GM23248 (cell line): ENCODE measurements around the gene RNPS1. TPM values are rescaled to one million over a fixed set of nuclear protein-coding genes. Genes with fewer than 3 reads are reported as not detected.

ENCODE experiments used
- DNase-seq: peaks from one replicate; pipeline ENCODE4 v3.0.0-alpha.2; 2015
- H2AFZ ChIP-seq: fragments of 200-600 bp; sonication (generic); 2 replicates; pipeline ENCODE4 v1.6.1; 2016; ENCODE audit warnings: antibody characterized with exemption
- H3F3A ChIP-seq: fragments of 200-600 bp; sonication (generic); 2 replicates; pipeline ENCODE4 v1.6.1; 2016; ENCODE audit warnings: mild to moderate bottlenecking, antibody characterized with exemption, mixed run types; ENCODE audit not compliant: insufficient read depth
- H3K27ac ChIP-seq: fragments of 200-600 bp; sonication (generic); 2 replicates; pipeline ENCODE4 v1.5.1; 2016; ENCODE audit warnings: mild to moderate bottlenecking
- H3K27me3 ChIP-seq: fragments of 200-600 bp; sonication (generic); replicated peaks from 2 replicates; pipeline ENCODE4 v1.6.1; 2016; ENCODE audit warnings: mild to moderate bottlenecking; ENCODE audit not compliant: insufficient read depth
- H3K36me3 ChIP-seq: fragments of 200-600 bp; sonication (generic); 2 replicates; pipeline ENCODE4 v1.6.1; 2016; ENCODE audit warnings: low read depth, mild to moderate bottlenecking
- H3K4me1 ChIP-seq: fragments of 200-600 bp; sonication (generic); 2 replicates; pipeline ENCODE4 v1.6.1; 2016; ENCODE audit warnings: mild to moderate bottlenecking; ENCODE audit not compliant: insufficient read depth
- H3K4me2 ChIP-seq: fragments of 200-600 bp; sonication (generic); one replicate; pipeline ENCODE4 v1.6.1; 2016; ENCODE audit warnings: mild to moderate bottlenecking; ENCODE audit not compliant: unreplicated experiment
- H3K4me3 ChIP-seq: fragments of 200-600 bp; sonication (generic); 2 replicates; pipeline ENCODE4 v1.5.1; 2016; ENCODE audit warnings: mild to moderate bottlenecking
- H3K79me2 ChIP-seq: fragments of 200-600 bp; sonication (generic); 2 replicates; pipeline ENCODE4 v1.6.1; 2016; ENCODE audit warnings: mild to moderate bottlenecking; ENCODE audit not compliant: insufficient read depth
- H3K9ac ChIP-seq: fragments of 200-600 bp; sonication (generic); 2 replicates; pipeline ENCODE4 v1.6.1; 2016; ENCODE audit warnings: mild to moderate bottlenecking
- H3K9me2 ChIP-seq: fragments of 200-600 bp; sonication (generic); 2 replicates; pipeline ENCODE4 v1.6.1; 2016; ENCODE audit warnings: mixed run types, mild to moderate bottlenecking, moderate library complexity; ENCODE audit not compliant: insufficient read depth
- H3K9me3 ChIP-seq: fragments of 200-600 bp; sonication (generic); one replicate; pipeline ENCODE4 v1.6.1; 2017; ENCODE audit warnings: low read depth
- H4K20me1 ChIP-seq: fragments of 200-600 bp; sonication (generic); 2 replicates; pipeline ENCODE4 v1.6.0; 2016; ENCODE audit not compliant: insufficient read depth
- EZH2 ChIP-seq: fragments of 200-600 bp; sonication (generic); IDR thresholded peaks from 2 replicates; pipeline ENCODE4 v1.6.1; 2018; ENCODE audit warnings: antibody characterized with exemption, mild to moderate bottlenecking; ENCODE audit not compliant: insufficient read depth, poor library complexity, severe bottlenecking
- EZH2phosphoT487 ChIP-seq: fragments of 200-600 bp; sonication (generic); IDR thresholded peaks from 2 replicates; pipeline ENCODE4 v1.6.1; 2018; ENCODE audit warnings: antibody characterized with exemption, moderate library complexity, mild to moderate bottlenecking, low read depth; ENCODE audit not compliant: insufficient read depth
- WGBS, 2 experiments: methylation state at CpG; one replicate each; pipeline ENCODE4 v1.1.6; 2015 to 2017; ENCODE audit warnings: low lambda C conversion rate in 2 of 2, low coverage in 1 of 2; ENCODE audit errors: missing lambda C conversion rate in 2 of 2; 5-methylcytosine and 5-hydroxymethylcytosine counted together
- in situ Hi-C: fragments of 300-500 bp; cut with MboI; formaldehyde crosslinking; loops from 2 replicates; pipeline ENCODE4 v1.15.0; 2020
- microRNA counts: library from miRNA; unstranded; fragments of <30 nt; microRNA quantifications from one replicate; lab custom pipeline; 2016
- microRNA-seq: library from miRNA; unstranded; fragments of <30 nt; microRNA quantifications from one replicate; pipeline ENCODE4, GENCODE V29; 2016; ENCODE audit warnings: borderline number of aligned reads
- polyA plus RNA-seq: library from polyadenylated mRNA; unstranded; fragments of >200 nt; fragmentation: Nextera tagmentation; extraction: Ambion mirVana; gene quantifications from 2 replicates; pipeline ENCODE4 v1.2.1, GENCODE V29; 2016
- small RNA-seq: library from RNA; depleted of rRNA; stranded (forward); fragments of <200 nt; gene quantifications from one replicate; pipeline ENCODE3, GENCODE V24; 2014; ENCODE audit warnings: low read depth, low replicate concordance
- total RNA-seq: library from RNA; depleted of rRNA; stranded (reverse); fragments of >200 nt; shearing (Covaris generic); gene quantifications from 2 replicates; pipeline ENCODE4 v1.2.3, GENCODE V29; 2014; rRNA removed

Gene RNPS1
- total and polyA plus RNA-seq, 2 experiments from 2014 or later = 104 to 176 TPM

DNA sequence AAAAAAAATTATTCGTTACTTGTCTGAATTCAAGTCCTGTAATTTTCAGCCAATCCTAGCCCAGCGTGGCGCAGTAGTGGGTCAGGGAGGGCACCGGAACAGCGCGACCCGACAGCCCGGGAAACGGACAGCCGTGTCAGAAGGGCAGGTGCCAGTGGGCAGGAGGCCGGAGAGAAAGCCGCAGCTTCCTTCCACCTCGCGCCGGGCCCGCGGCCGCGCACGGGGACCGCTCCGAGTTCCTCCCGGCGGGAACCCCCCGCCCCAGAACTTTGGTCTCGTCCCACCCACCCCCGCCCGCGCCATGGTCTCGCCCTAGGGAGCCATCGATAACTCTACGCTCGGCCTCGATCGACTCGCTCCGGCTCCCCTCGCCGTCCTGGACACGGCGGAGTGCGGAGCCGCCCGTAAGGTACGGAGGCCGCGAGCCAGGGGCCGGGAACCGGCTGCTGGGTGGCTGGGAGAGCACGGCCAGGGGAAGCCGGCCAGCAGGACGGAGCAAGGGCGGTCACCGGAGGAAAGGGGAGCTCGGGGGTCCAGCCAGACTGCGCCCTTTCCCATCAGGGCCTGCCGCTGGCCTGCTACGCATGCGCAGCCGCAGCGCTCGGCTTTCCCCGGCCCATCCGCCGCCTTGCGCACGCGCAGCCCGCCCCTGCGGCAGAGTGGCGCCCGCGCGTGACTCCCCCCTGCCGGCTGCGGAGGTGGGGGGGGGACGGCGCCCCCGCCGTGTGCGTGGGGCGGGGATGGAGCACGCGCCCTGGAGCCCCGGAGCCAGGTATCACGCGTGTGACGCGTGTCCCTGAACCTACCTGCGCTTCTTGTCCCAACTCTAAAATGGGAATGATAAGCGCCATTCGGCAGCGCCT, 62.6 kb downstream of the RNPS1 start, which contains the start of gene MLST8:
TSS of gene MLST8 (plus strand) at position 351 of the 863 bp plus-strand sequence. CDS start 632 bp downstream, outside the sequence.
- peak within 1 kb of the TSS; percentile 93 for H2AFZ ChIP-seq

DNA sequence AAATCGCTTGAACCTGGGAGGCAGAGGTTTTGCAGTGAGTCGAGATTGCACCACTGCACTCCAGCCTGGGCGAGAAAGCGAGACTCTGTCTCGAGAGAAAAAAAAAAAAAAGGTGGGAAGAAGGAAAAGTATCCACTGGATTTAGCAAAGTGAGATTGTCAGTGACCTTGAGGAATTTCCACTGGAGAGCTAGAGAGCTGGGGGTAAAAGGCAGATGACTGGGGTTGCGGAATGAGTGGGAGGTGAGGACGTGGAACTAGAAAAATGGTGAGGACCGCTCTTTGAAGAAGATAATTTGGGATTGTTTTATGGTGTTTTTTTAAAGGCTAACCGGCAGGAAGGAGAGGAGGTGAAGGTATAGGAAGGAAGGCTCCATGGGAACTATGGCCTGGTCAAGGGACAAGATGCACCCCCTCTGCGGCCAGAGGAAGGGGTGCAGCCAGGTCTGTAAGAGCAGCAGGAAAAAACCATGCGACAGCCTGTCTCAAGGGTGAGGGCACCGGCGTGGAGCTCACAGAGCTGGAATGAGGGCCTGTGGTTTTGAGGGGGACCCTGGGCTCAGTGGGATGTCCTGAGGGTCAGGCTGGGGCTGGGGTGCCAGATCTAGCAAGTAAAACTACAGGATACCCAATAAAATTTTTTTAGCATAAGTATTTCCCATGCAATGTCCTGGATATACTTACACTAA, 63.4 kb downstream of the RNPS1 start:
- Histone ChIP-seq H3K4me2 (peak overlapping the region; percentile 72), H3K4me1 (peaks cover 3% of the 10 kb centered on the region; the same call in 1 of the 2 replicates), H3K27me3 (no peaks in the 10 kb centered on the region), H3K79me2 (peaks cover 16% of the 10 kb centered on the region), H3F3A (no peaks in the 10 kb centered on the region), H3K36me3 (no peaks in the 10 kb centered on the region), H3K9ac (peak overlapping the region; percentile 86), H3K9me2 (no peaks in the 10 kb centered on the region), H4K20me1 (no peaks in the 10 kb centered on the region), H3K4me3 (peak overlapping the region; percentile 83), H2AFZ (peak overlapping the region; percentile 93), H3K27ac (peak overlapping the region; percentile 69; the same call in 1 of the 2 replicates), H3K9me3 (no peaks in the 10 kb centered on the region)
- in situ Hi-C loops = no loop called here
- WGBS, 2 experiments = 72 to 76% methylated on average over 13 of the region's 13 CpGs
- DNase-seq = no peak
- TF ChIP-seq EZH2 (no peak), EZH2phosphoT487 (no peak)

More for the DNA sequence above, 62.6 kb downstream of the RNPS1 start, which contains the start of gene MLST8:
- peaks cover 3% of the 10 kb centered on the region; the same call in 1 of the 2 replicates for H3K4me1 ChIP-seq
- DNase-seq = peak; percentile 91
- H3K9me2 ChIP-seq = no peaks in the 10 kb centered on the region
- no peaks in the 10 kb centered on the region for H3K27me3 ChIP-seq
- H3F3A ChIP-seq = no peaks in the 10 kb centered on the region
- H3K36me3 ChIP-seq = no peaks in the 10 kb centered on the region
- H3K9me3 ChIP-seq = no peaks in the 10 kb centered on the region
- WGBS, 2 experiments = 1 to 2% methylated on average over 47 to 61 of the region's 93 CpGs
- H3K9ac ChIP-seq = peak within 1 kb of the TSS; percentile 86
- TF ChIP-seq EZH2 = no peak
- TF ChIP-seq EZH2phosphoT487 = no peak
- in situ Hi-C loops = no loop called here
- H3K4me2 ChIP-seq = peak within 1 kb of the TSS; percentile 82
- peak within 1 kb of the TSS; percentile 83 for H3K4me3 ChIP-seq
- peak within 1 kb of the TSS; percentile 69 for H3K27ac ChIP-seq
- peaks cover 16% of the 10 kb centered on the region for H3K79me2 ChIP-seq
- H4K20me1 ChIP-seq = no peaks in the 10 kb centered on the region

MicroRNAs within 50 kb of the gene (microRNA counts, 767-probe panel; counts per million panel counts)
- 447 counts per million, percentile 86 among the panel's probes with 10 or more counts for microRNA hsa-miR-940 (lab: Ali Mortazavi, UCI)

Small RNA genes lying within 50 kb of the gene (microRNA-seq; reads per million reads assigned to microRNA genes)
- gene MIR3677 (not detected), gene MIR4717 (not detected)

Small RNA genes lying within 50 kb of the gene (small RNA-seq; reads per million reads assigned to genes)
- gene MIR3677 (not detected), gene MIR4717 (not detected)

Other genes starting within 250 kb of the RNPS1 start
- not detected in 2 replicates for gene NPW, start 248.3 kb downstream of the RNPS1 start, total RNA-seq
- 2.1 and 3.0 TPM in 2 replicates for gene NPW, start 248.3 kb downstream of the RNPS1 start, polyA plus RNA-seq
- 27.3 and 39.7 TPM in 2 replicates for gene NHERF2, start 241.2 kb downstream of the RNPS1 start, total RNA-seq
- 29.0 and 45.1 TPM in 2 replicates for gene NHERF2, start 241.2 kb downstream of the RNPS1 start, polyA plus RNA-seq
- 19.9 and 22.8 TPM in 2 replicates for gene NTHL1, start 220.3 kb downstream of the RNPS1 start, total RNA-seq
- 20.3 and 21.2 TPM in 2 replicates for gene NTHL1, start 220.3 kb downstream of the RNPS1 start, polyA plus RNA-seq
- 53.7 and 84.6 TPM in 2 replicates for gene TSC2, start 220.1 kb downstream of the RNPS1 start, total RNA-seq
- 43.3 and 52.2 TPM in 2 replicates for gene TSC2, start 220.1 kb downstream of the RNPS1 start, polyA plus RNA-seq
- 200 and 201 TPM in 2 replicates for gene PKD1, start 132.2 kb downstream of the RNPS1 start, total RNA-seq
- 43.7 and 48.4 TPM in 2 replicates for gene PKD1, start 132.2 kb downstream of the RNPS1 start, polyA plus RNA-seq
- not detected in 2 replicates for gene RAB26, start 119.5 kb downstream of the RNPS1 start, total RNA-seq
- gene RAB26, start 119.5 kb downstream of the RNPS1 start, polyA plus RNA-seq = 0.30 and 0.71 TPM in 2 replicates
- 72.7 and 74.2 TPM in 2 replicates for gene TRAF7, start 112.3 kb downstream of the RNPS1 start, total RNA-seq
- gene TRAF7, start 112.3 kb downstream of the RNPS1 start, polyA plus RNA-seq = 28.8 and 29.3 TPM in 2 replicates
- gene CASKIN1, start 71.5 kb downstream of the RNPS1 start, total RNA-seq = under 0.01 TPM in 1 of 2 replicates, not detected in the other
- not detected in 2 replicates for gene CASKIN1, start 71.5 kb downstream of the RNPS1 start, polyA plus RNA-seq
- 58.6 and 62.9 TPM in 2 replicates for gene MLST8, start 62.7 kb downstream of the RNPS1 start, total RNA-seq
- gene MLST8, start 62.7 kb downstream of the RNPS1 start, polyA plus RNA-seq = 46.5 and 54.6 TPM in 2 replicates
- 2.1 and 2.9 TPM in 2 replicates for gene BRICD5, start 57.3 kb downstream of the RNPS1 start, total RNA-seq
- gene BRICD5, start 57.3 kb downstream of the RNPS1 start, polyA plus RNA-seq = 0.22 and 0.56 TPM in 2 replicates
- gene PGP, start 53.3 kb downstream of the RNPS1 start, total RNA-seq = 21.4 and 25.5 TPM in 2 replicates
- 10.1 TPM in 2 replicates for gene PGP, start 53.3 kb downstream of the RNPS1 start, polyA plus RNA-seq
- gene E4F1, start 44.5 kb downstream of the RNPS1 start, total RNA-seq = 32.7 and 41.5 TPM in 2 replicates
- gene E4F1, start 44.5 kb downstream of the RNPS1 start, polyA plus RNA-seq = 13.5 and 15.5 TPM in 2 replicates
- gene DNASE1L2, start 31.7 kb downstream of the RNPS1 start, total RNA-seq = 0.13 TPM in 1 of 2 replicates, not detected in the other
- gene DNASE1L2, start 31.7 kb downstream of the RNPS1 start, polyA plus RNA-seq = 0.80 and 0.89 TPM in 2 replicates
- 53.2 and 92.0 TPM in 2 replicates for gene ECI1, start 16.5 kb downstream of the RNPS1 start, total RNA-seq
- 106 and 116 TPM in 2 replicates for gene ECI1, start 16.5 kb downstream of the RNPS1 start, polyA plus RNA-seq
- 0.76 and 2.1 TPM in 2 replicates for gene ABCA3, start 72.6 kb upstream of the RNPS1 start, total RNA-seq
- gene ABCA3, start 72.6 kb upstream of the RNPS1 start, polyA plus RNA-seq = 0.47 and 0.64 TPM in 2 replicates
- 11.5 and 15.7 TPM in 2 replicates for gene CCNF, start 161.3 kb upstream of the RNPS1 start, total RNA-seq
- 9.3 and 10.5 TPM in 2 replicates for gene CCNF, start 161.3 kb upstream of the RNPS1 start, polyA plus RNA-seq
- 6.8 and 8.3 TPM in 2 replicates for gene TEDC2, start 192.0 kb upstream of the RNPS1 start, total RNA-seq
- gene TEDC2, start 192.0 kb upstream of the RNPS1 start, polyA plus RNA-seq = 4.2 and 4.8 TPM in 2 replicates
- gene NTN3, start 203.2 kb upstream of the RNPS1 start, total RNA-seq = 1.8 TPM in 1 of 2 replicates, not detected in the other
- gene NTN3, start 203.2 kb upstream of the RNPS1 start, polyA plus RNA-seq = not detected in 2 replicates
- 17.8 and 18.7 TPM in 2 replicates for gene TBC1D24, start 207.0 kb upstream of the RNPS1 start, total RNA-seq
- gene TBC1D24, start 207.0 kb upstream of the RNPS1 start, polyA plus RNA-seq = 9.3 and 10.1 TPM in 2 replicates
- gene ATP6V0C, start 245.8 kb upstream of the RNPS1 start, total RNA-seq = 43.2 and 44.9 TPM in 2 replicates
- 186 and 197 TPM in 2 replicates for gene ATP6V0C, start 245.8 kb upstream of the RNPS1 start, polyA plus RNA-seq